OCI-LY1 (cell line): ENCODE measurements around the gene BABAM1.

ENCODE experiments used
- CTCF ChIP-seq: fragments of 200-600 bp; sonication (generic), shearing (Covaris generic); IDR thresholded peaks from 2 replicates; pipeline ENCODE4 v1.5.1; 2017; ENCODE audit warnings: mild to moderate bottlenecking, antibody characterized with exemption, low read length, moderate library complexity, mixed read lengths
- EZH2 ChIP-seq: fragments of 200-600 bp; sonication (generic), shearing (Covaris generic); IDR thresholded peaks from 2 replicates; pipeline ENCODE4 v1.8.0; 2017; ENCODE audit warnings: borderline replicate concordance, mixed run types, mild to moderate bottlenecking, antibody characterized with exemption, low read length, moderate library complexity, mixed read lengths

GRCh38 chr19:17296273-17296672, 29.0 kb downstream of the BABAM1 start:
- TF ChIP-seq CTCF (no peak), EZH2 (no peak)
